Subcutaneous preadipocyte (primary cell): Measurements from ENCODE around the gene PRPF40A. TPM values are rescaled to one million over a fixed set of nuclear protein-coding genes. Genes with fewer than 3 reads are reported as not detected.

Experiments used
- total RNA-seq: library from RNA; depleted of rRNA; stranded (reverse); fragments of >200 nt; gene quantifications from 2 replicates; pipeline ENCODE4 v1.2.3, GENCODE V29; 2012

The PRPF40A gene
- total RNA-seq = 102 and 151 TPM in 2 replicates

DNA sequence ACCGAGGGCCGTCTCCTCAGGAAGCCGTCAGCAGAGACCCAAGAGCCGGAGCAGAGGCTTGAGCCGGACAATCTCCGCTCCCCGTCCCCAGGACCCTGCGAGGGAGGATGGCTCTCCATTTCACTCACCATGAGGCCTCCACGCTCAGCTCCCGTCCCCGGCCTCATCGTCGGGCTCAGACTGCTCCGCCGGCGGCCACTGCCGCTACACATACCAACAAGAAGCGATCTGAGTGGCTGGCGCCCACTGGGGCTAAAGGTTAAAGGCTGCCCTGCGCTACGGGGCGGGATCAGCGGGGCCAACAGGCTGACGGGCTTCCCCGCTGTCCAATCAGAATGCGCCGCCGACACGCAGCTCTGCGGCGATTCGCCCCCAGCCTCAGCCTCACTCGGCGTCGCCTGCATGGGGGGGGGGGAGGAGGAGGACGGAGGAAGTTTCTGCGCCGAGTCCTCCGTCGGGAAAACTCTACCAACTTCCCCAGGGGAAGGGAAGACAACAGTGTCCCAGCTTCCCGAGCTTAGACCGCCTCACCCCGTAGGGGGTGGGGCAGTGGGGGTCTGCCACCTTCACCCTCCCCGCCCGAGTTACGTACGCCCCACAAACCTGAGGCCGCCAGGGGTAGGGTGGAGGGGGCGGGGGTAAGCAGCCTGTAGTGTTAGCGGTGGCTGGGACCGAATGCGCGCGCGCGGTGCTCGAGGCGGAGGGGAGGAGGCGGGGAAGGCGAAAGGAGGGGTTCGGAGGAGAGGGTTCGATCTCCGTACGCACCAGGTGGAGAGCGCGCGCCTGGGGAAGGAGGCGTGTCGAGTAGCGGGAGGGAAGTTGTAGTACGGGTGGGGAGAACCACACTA is at the start of gene PRPF40A:
Gene PRPF40A (minus strand): TSS at position 234 of the 848 bp plus-strand sequence. CDS start 22 bp downstream, at position 212.

DNA sequence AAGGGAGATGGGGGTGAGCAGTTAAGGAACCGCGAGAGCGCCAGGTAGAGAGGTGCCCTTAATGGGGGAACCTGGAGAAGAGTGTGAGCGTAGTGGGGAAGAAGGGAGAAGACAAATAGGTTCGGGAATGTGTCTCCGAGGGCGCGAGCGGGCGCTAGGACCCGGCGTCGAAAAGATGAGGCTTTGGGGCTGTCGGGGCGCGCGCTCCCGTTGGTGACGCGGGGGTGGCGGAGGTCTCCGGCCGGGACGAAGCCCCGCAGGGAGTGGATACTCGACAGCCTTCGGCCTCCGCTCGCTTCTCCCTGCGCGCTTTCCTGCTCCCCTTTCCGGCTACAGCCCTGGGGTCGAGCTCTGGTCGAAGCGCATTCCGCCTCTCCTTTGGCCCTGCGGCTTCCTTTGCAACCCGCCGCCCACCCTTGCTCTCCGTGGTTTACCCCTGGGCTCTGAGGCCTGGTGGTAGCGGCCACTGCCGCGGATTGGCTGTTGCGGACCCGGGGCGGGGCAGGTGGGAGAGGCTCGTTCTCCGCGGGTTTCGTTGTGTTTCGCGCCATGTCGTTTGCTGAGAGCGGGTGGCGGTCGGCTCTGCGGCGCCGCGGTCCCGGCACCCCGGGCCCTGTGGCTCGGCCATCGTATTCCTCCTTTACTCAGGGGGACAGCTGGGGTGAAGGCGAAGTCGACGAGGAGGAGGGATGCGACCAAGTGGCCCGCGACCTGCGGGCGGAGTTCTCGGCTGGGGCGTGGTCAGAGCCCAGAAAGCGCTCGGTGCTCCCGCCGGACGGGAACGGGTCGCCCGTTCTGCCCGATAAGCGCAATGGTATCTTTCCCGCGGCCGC is 1.0 kb upstream of the PRPF40A start, which contains the start of gene ARL6IP6:
Gene ARL6IP6 (plus strand): TSS at position 545 of the 833 bp plus-strand sequence. CDS start 5 bp downstream, at position 550.

Other genes starting within 250 kb of the PRPF40A start
- 23.7 and 25.4 TPM in 2 replicates for gene ARL6IP6, start 1.2 kb upstream of the PRPF40A start, total RNA-seq